HL-60 (cell line): ENCODE results near the gene UBP1.

Experiments used
- GABPA ChIP-seq: IDR thresholded peaks from 2 replicates; pipeline ENCODE4 v1.6.1; 2012; ENCODE audit warnings: low read depth
- POLR2AphosphoS5 ChIP-seq: IDR thresholded peaks from 2 replicates; pipeline ENCODE4 v1.6.1; 2012; ENCODE audit warnings: low read depth
- SPI1 ChIP-seq: IDR thresholded peaks from 2 replicates; pipeline ENCODE4 v1.6.1; 2012; ENCODE audit warnings: low read depth, mild to moderate bottlenecking, borderline replicate concordance
- TF ChIP-seq, protein P1 (sequence below): IDR thresholded peaks from one replicate; pipeline ENCODE4 v1.5.1; 2011; ENCODE audit warnings: low read length, control low read depth, inconsistent platforms; ENCODE audit not compliant: insufficient read depth
- TF ChIP-seq, protein P2 (sequence below): IDR thresholded peaks from 2 replicates; pipeline ENCODE4 v1.6.1; 2012; ENCODE audit warnings: low read depth; ENCODE audit not compliant: insufficient replicate concordance

DNA sequence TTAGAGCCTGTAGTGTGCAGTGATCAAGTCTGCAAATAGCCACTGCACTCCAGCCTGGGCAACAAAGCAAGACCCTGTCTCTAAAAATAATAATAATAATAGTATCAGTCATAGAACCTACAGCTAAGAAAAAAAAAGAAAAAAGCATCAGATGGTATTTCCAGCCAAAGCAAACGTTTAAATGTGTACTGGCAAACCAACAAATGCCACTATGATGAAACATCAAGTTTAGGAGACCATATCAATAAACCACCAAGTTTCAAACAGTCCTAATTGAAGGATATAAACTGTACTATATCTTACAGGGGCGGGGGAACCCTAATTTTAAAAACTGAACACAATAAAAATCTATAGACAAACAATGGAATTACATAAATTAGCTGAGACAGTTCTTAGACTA lies 6.4 kb downstream of the UBP1 start:
- TF ChIP-seq, protein P1, sequence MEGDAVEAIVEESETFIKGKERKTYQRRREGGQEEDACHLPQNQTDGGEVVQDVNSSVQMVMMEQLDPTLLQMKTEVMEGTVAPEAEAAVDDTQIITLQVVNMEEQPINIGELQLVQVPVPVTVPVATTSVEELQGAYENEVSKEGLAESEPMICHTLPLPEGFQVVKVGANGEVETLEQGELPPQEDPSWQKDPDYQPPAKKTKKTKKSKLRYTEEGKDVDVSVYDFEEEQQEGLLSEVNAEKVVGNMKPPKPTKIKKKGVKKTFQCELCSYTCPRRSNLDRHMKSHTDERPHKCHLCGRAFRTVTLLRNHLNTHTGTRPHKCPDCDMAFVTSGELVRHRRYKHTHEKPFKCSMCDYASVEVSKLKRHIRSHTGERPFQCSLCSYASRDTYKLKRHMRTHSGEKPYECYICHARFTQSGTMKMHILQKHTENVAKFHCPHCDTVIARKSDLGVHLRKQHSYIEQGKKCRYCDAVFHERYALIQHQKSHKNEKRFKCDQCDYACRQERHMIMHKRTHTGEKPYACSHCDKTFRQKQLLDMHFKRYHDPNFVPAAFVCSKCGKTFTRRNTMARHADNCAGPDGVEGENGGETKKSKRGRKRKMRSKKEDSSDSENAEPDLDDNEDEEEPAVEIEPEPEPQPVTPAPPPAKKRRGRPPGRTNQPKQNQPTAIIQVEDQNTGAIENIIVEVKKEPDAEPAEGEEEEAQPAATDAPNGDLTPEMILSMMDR: no peak
- TF ChIP-seq POLR2AphosphoS5 (no peak), GABPA (no peak), SPI1 (no peak)
- TF ChIP-seq, protein P2, sequence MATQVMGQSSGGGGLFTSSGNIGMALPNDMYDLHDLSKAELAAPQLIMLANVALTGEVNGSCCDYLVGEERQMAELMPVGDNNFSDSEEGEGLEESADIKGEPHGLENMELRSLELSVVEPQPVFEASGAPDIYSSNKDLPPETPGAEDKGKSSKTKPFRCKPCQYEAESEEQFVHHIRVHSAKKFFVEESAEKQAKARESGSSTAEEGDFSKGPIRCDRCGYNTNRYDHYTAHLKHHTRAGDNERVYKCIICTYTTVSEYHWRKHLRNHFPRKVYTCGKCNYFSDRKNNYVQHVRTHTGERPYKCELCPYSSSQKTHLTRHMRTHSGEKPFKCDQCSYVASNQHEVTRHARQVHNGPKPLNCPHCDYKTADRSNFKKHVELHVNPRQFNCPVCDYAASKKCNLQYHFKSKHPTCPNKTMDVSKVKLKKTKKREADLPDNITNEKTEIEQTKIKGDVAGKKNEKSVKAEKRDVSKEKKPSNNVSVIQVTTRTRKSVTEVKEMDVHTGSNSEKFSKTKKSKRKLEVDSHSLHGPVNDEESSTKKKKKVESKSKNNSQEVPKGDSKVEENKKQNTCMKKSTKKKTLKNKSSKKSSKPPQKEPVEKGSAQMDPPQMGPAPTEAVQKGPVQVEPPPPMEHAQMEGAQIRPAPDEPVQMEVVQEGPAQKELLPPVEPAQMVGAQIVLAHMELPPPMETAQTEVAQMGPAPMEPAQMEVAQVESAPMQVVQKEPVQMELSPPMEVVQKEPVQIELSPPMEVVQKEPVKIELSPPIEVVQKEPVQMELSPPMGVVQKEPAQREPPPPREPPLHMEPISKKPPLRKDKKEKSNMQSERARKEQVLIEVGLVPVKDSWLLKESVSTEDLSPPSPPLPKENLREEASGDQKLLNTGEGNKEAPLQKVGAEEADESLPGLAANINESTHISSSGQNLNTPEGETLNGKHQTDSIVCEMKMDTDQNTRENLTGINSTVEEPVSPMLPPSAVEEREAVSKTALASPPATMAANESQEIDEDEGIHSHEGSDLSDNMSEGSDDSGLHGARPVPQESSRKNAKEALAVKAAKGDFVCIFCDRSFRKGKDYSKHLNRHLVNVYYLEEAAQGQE: no peak
